Neutrophil (primary cell): ENCODE results near the gene SPACA4.

Experiments
- H3K27ac ChIP-seq: fragments of 200-600 bp; sonication (generic); 2 replicates; pipeline ENCODE4 v1.5.1; 2016; ENCODE audit warnings: mild to moderate bottlenecking, moderate library complexity
- H3K27me3 ChIP-seq: fragments of 200-600 bp; sonication (generic); 2 replicates; pipeline ENCODE4 v1.6.0; 2016; ENCODE audit warnings: mild to moderate bottlenecking
- H3K36me3 ChIP-seq: fragments of 200-600 bp; sonication (generic); 2 replicates; pipeline ENCODE4 v1.5.1; 2017
- H3K4me1 ChIP-seq, 2 experiments: fragments of 200-600 bp in 1 of 2; sonication (generic) in 1 of 2; 1 replicate in 1 of 2; 2 replicates in 1 of 2; pipeline versions ENCODE4 v1.5.1 to v1.6.1; 2013 to 2016; ENCODE audit warnings: low read depth in 1 of 2, low read length in 1 of 2, mild to moderate bottlenecking in 1 of 2, moderate library complexity in 1 of 2; ENCODE audit not compliant: control insufficient read depth in 1 of 2, insufficient read depth in 1 of 2
- H3K4me3 ChIP-seq, 2 experiments: fragments of 200-600 bp in 1 of 2; sonication (generic) in 1 of 2; 1 replicate in 1 of 2; 2 replicates in 1 of 2; pipeline ENCODE4 v1.5.1; 2013 to 2016; ENCODE audit warnings: low read depth in 1 of 2, low read length in 1 of 2, mild to moderate bottlenecking in 1 of 2, moderate library complexity in 1 of 2
- H3K9me3 ChIP-seq: fragments of 200-600 bp; sonication (generic); 2 replicates; pipeline ENCODE4 v1.5.1; 2016
- CTCF ChIP-seq: fragments of 200-600 bp; sonication (generic); IDR thresholded peaks from 2 replicates; pipeline ENCODE4 v1.5.1; 2016; ENCODE audit warnings: antibody characterized with exemption

Gene SPACA4

DNA sequence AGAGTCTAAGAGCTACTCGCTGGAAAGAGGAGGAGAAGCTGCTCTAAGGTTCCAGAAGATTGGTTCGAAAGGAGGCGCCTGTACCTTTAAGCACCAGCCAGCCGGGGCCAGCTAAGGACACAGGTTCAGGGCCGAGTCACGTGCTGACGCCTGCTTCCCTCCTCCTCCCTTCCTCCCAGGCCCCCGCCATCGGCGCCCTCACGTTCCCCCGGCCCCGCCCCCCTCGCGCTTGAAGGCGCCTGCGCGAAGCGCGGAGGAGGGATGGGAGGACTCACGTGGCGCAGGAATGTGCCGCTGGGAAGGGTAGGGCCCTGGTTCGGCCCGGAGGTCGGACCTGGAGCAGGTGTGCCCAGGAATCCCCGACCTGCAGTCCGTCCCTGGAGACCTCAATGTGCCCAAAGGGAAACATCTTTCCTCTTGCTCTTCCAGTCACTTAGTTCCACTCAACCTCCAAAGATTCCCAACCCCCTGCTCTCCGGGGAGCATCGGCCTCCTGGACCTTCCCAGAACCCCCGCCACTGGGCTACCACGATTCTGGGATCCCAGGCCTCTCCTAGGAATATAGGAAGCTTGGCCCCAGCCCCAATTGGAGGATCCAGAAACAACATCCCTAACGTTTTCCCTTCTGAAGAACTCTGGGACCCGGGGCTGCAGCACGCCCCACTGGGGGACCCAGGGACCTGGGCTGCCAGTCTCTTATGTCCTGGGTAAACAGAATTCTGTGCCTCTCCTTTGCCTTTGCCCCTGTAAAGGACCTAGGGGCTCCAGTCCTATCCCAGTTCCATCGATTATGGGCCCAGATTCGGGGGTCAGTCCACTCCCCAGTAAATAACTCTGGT is 28.1 kb downstream of the SPACA4 start:
- peak overlapping the region; percentile 87 to 90 for H3K4me3 ChIP-seq
- peak overlapping the region; percentile 96 for H3K27ac ChIP-seq
- TF ChIP-seq CTCF: peak; percentile 9
- H3K36me3 ChIP-seq: peaks cover 37% of the 10 kb centered on the region
- H3K4me1 ChIP-seq: peaks cover 71 to 77% of the 10 kb centered on the region in 2 experiments
- no peaks in the 10 kb centered on the region for H3K9me3 ChIP-seq
- H3K27me3 ChIP-seq: no peaks in the 10 kb centered on the region

DNA sequence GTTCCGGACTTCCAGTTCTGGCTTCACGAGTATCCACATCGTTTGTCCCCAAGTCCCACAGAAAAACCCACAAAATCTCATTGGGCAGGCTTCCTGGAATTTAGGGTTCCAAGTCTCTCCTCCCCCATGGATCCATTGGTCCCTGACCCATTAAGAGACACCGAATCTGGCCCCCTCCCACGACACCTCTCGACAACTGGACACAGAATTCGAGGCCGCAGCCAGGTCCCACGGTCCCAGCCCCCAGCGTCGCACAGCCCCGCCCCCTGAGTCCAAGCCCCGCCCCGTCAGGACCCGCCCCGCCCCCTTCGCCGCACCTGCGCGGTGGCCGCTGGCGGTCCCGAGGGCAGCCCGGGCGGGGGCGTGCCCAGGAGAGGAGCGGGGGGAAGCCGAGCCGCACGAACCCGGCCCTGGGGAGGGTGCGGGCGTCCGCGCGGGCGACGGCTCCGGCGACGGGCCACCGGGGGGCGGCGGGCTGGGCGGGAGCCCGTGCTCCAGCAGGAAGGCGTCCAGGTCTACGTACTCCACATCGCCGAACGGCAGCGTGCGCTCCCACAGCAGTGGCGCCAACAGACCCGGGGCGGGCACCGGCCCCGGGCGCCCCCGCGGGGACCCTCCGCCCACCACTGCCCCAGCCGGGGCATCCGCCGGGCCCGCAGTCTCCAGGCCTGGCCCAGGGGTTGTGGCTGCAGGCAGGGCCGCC is 28.9 kb downstream of the SPACA4 start:
- Histone ChIP-seq H3K9me3 (no peaks in the 10 kb centered on the region), H3K27me3 (no peaks in the 10 kb centered on the region), H3K4me3 (peak overlapping the region; percentile 87 to 90), H3K27ac (peak overlapping the region; percentile 96), H3K36me3 (peaks cover 30% of the 10 kb centered on the region), H3K4me1 (peaks cover 64 to 74% of the 10 kb centered on the region in 2 experiments)
- TF ChIP-seq CTCF: no peak

DNA sequence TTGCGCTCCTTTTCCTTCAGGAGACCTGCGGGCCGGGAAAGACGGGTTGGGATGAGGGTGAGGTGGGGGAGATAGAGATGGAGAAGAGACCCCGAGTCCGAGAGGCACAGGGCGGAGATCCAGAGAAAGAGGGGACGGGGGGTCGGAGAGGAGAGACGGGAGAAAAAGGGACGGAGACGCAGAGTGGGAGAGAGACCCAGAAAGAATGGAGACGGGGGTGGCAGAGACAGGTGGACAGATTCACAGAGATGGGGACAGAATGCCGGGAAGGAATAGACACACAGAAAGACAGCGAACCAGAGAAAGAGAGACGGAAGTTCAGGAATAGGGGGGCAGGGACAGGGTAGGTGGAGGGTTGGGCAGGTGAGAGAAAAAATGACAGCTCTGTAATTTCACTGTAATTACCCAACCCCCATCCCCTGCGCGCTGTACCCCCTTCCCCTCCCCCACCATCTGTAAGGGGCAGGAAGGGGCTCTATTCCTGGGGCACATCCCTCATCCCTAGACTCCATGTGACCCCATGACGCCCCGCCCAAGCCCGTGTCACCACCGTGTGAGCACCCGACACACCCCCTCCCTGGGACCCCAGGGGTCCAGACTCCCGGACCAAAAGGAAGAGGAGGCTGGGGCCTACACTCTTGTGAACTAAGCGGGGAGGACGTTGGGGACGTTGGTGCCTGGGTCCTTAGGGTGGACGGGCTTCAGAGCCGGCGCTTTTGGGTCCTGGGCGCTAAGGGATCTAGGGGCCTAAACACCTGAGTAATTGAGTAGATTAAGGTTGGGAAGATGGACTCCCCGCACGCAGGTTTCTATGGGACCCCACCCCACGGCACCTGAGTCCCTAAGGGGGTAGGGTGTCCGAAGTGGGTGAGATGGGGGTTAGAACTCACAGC is 29.7 kb downstream of the SPACA4 start:
- Histone ChIP-seq H3K27ac (peak overlapping the region; percentile 96), H3K9me3 (no peaks in the 10 kb centered on the region), H3K27me3 (no peaks in the 10 kb centered on the region), H3K4me1 (peaks cover 56 to 66% of the 10 kb centered on the region in 2 experiments), H3K4me3 (peak overlapping the region; percentile 87 to 90), H3K36me3 (peaks cover 22% of the 10 kb centered on the region)
- no peak for TF ChIP-seq CTCF

DNA sequence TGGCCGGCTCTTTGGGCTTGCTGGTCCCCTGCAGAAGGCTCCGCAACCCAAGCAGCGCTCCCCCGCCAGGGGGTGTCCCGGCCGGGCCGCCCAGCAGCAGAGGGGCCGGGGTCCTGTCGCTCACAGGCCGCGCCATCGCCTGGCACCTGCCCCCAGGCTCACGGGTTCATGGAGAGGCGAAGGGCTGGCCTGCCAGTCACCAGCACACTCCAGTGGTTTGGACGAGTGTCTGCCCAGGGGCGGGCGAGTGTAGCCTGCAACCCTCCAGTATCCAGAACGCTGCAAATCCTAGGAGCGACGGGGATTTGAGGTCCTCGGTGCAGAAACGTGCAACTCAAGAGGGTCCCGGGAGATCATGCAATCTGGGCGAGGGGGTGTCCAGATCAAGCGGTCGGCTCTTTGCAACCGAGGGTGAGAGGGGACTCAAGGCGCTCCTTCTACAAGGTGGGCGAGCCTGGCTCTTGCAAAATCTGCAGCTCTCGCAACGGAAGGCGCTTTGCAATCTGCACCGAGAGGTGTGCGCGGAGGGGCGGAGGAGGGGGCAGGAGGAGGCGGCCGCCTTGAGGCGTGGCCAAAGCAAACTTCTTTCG is 30.4 kb downstream of the SPACA4 start, which contains the start of gene DBP:
Gene DBP (minus strand): TSS at position 521 of the 590 bp plus-strand sequence. CDS start 385 bp downstream, at position 136.
- Histone ChIP-seq H3K27ac (peak within 1 kb of the TSS; percentile 96), H3K36me3 (peaks cover 15% of the 10 kb centered on the region), H3K4me1 (peaks cover 53 to 64% of the 10 kb centered on the region in 2 experiments), H3K27me3 (no peaks in the 10 kb centered on the region), H3K4me3 (peak within 1 kb of the TSS; percentile 87 to 90), H3K9me3 (no peaks in the 10 kb centered on the region)
- no peak for TF ChIP-seq CTCF
